ENCODE data around the gene PLCL1. TPM values are rescaled to one million over a fixed set of nuclear protein-coding genes. Genes with fewer than 3 reads are reported as not detected.

PLCL1 gene
- total and polyA plus RNA-seq, 7 donors, result 4.3 to 25.4 (median 12.6) TPM

DNA sequence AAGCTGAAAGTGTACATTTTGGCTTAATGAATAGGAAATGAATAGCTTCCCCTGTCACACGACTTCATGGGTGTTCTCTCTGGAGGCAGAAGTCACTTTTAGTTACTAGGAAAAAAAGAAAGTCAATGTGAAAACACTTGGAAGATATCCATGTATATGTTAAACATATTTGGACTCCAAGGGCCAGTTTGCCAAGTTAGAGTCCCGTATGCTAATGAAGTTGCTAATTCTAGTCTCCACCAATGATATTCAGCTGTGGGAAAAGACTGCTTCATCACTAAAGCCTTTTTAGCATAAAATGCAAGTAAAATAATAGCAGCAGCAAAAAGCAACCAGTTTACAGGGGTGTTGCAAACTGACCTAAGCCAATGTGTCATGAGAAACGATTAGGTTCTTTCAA, 108.7 kb downstream of the PLCL1 start:
- Histone ChIP-seq H3K27me3 (ENCODE audit: insufficient read depth in 3 of 3, low read length in 2 of 3) (no peaks in the 10 kb centered on the region), H3K4me3 (no peak overlapping the region), H3K36me3 (ENCODE audit: insufficient read depth in 1 of 2, low read depth in 1 of 2) (no peaks in the 10 kb centered on the region), H3K9me3 (no peaks in the 10 kb centered on the region), H3K4me1 (peaks cover 31% of the 10 kb centered on the region), H3K27ac (no peak overlapping the region)
- intact Hi-C loops (cut with DNase I), result no loop called here
- TF ChIP-seq CTCF (IDR thresholded peaks at IDR 0.05), result no peak
- WGBS, 3 donors, result 67 to 75% (median 69%) methylated on average over 3 of the region's 3 CpGs
- no peak for DNase-seq
- no peak for ATAC-seq

DNA sequence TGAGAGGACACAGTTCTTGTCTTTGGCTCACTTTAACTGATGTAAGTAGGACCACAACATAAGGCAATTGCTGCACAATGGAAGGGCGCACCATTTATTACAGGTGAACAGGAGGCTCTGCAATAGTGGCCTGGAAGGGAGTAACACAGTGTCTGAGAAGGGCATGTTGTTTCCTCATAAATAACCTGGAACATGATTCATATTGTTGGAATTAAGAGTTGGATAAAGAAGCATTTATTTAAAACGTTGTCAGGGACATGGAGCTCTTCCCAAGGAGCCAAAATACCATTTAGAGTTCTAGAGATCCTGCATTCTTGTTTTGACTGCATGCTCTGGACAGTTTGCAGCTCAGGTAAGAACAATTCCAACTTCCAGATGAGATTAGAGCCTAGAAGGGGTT, 110.4 kb downstream of the PLCL1 start:
- no peak for TF ChIP-seq CTCF (IDR thresholded peaks at IDR 0.05)
- Histone ChIP-seq H3K27ac (no peak overlapping the region), H3K36me3 (ENCODE audit: insufficient read depth in 1 of 2, low read depth in 1 of 2) (no peaks in the 10 kb centered on the region), H3K27me3 (ENCODE audit: insufficient read depth in 3 of 3, low read length in 2 of 3) (no peaks in the 10 kb centered on the region), H3K4me1 (peaks cover 29% of the 10 kb centered on the region), H3K9me3 (no peaks in the 10 kb centered on the region), H3K4me3 (no peak overlapping the region)
- intact Hi-C loops (cut with DNase I), result no loop called here
- DNase-seq (no peak), ATAC-seq (peak; percentile 17 to 82 (median 74))
- 56 to 58% (median 57%) methylated on average over 2 of the region's 2 CpGs for WGBS, 3 donors

DNA sequence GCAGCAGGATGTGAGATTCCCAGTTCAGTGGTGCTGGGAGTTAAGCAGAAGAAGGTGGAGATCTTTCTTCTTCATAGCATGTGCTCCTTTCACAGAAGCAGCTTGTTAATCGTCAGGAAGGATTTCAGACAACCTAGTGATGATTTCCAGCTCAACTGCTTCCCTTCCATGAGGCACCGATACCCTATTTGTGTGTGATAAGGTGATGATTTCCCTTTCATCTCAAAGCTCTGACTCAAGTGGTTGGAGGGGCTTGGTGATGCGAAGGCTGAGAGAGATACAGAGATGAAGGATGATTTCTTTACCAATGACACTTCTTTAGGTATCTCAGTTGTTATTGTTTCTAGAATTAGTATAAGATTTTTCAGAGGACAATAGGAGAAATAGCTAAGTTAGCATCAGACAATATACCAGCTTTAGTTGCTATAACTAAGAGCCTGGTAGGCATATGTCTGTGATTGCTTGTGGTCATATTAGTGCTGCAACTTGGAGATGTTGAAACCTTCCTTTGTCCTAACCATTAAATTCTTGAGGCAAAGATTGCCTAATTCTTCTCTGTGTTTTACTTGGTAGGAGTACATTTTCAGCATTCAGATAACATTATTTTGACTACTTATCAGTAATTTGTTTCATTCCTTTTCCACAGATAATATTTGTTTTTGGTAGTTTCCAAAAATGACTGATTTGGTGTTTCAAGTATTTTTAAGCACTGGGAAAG, 111.3 kb downstream of the PLCL1 start:
- DNase-seq (no peak), ATAC-seq (no peak)
- Histone ChIP-seq H3K36me3 (ENCODE audit: insufficient read depth in 1 of 2, low read depth in 1 of 2) (no peaks in the 10 kb centered on the region), H3K9me3 (no peaks in the 10 kb centered on the region), H3K4me1 (peaks cover 34% of the 10 kb centered on the region), H3K27me3 (ENCODE audit: insufficient read depth in 3 of 3, low read length in 2 of 3) (no peaks in the 10 kb centered on the region), H3K27ac (no peak overlapping the region), H3K4me3 (no peak overlapping the region)
- 80 to 86% (median 80%) methylated on average over 3 of the region's 3 CpGs for WGBS, 3 donors
- no peak for TF ChIP-seq CTCF (IDR thresholded peaks at IDR 0.05)
- intact Hi-C loops (cut with DNase I), result no loop called here

DNA sequence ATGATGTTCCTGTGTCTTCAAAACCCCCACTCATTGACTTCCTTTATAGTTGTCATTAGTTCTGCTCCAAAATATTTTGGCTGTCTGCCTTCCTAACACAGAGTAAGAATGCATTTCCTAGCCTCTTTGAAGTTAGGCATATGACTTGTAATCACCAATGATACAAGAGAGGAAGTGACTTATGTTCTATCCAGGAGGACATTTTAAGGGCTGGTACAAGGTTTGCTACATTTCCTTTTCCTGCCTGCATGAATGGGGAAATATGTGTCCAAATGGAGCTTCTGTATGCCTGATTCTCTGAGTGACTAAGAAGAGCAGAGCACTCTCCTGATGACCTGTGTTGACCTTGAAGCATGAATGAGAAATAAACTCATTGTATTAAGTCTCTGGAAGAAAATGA, 115.1 kb downstream of the PLCL1 start:
- TF ChIP-seq CTCF (IDR thresholded peaks at IDR 0.05), result no peak
- Histone ChIP-seq H3K27me3 (ENCODE audit: insufficient read depth in 3 of 3, low read length in 2 of 3) (no peaks in the 10 kb centered on the region), H3K27ac (peak overlapping the region; percentile 79), H3K4me1 (peaks cover 40% of the 10 kb centered on the region), H3K4me3 (no peak overlapping the region), H3K36me3 (ENCODE audit: insufficient read depth in 1 of 2, low read depth in 1 of 2) (no peaks in the 10 kb centered on the region), H3K9me3 (no peaks in the 10 kb centered on the region)
- intact Hi-C loops (cut with DNase I), result no loop called here
- ATAC-seq (peak; percentile 21 to 43 (median 38)), DNase-seq (no peak)

DNA sequence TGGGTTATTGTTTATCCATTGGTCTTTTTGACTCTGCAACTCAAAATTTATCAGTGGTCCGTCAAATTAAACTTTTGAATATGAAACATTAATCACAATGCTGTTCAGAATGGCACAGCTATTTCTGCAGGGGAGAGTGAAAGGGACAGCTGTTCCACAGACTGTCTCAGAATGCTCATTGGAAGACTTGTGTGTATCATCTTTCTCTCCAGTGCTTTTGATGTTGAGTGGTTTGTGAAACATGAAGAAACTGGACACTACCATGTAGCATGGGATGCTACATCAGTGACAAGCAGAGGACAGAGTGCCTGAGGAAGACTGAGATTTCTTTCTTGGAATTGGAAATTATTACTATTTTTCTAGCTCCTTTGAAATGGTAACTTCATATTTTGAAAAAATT, 115.7 kb downstream of the PLCL1 start:
- Histone ChIP-seq H3K4me3 (no peak overlapping the region), H3K9me3 (no peaks in the 10 kb centered on the region), H3K27me3 (ENCODE audit: insufficient read depth in 3 of 3, low read length in 2 of 3) (no peaks in the 10 kb centered on the region), H3K36me3 (ENCODE audit: insufficient read depth in 1 of 2, low read depth in 1 of 2) (no peaks in the 10 kb centered on the region), H3K27ac (peak overlapping the region; percentile 79), H3K4me1 (peaks cover 34% of the 10 kb centered on the region)
- TF ChIP-seq CTCF (IDR thresholded peaks at IDR 0.05), result no peak
- intact Hi-C loops (cut with DNase I), result no loop called here
- no peak for DNase-seq
- whole genome bisulfite sequencing, 3 donors, result 14 to 46% (median 33%) methylated on average over 1 of the region's 1 CpG
- peak; percentile 97 to 98 (median 97) for ATAC-seq
